Ovary (tissue), 9 donors: Measurements from ENCODE around the gene CAPZB. TPM values are rescaled to one million over a fixed set of nuclear protein-coding genes. Genes with fewer than 3 reads are reported as not detected.

ENCODE experiments used
- DNase-seq, 5 donors: peaks; one replicate each; pipeline ENCODE4 v3.0.0-alpha.2; 2019 to 2020
- H3K27ac ChIP-seq, 2 donors: fragments of 200-600 bp; one replicate each; pipeline versions ENCODE4 v1.5.1 to v1.8.0; 2019 to 2022
- H3K27me3 ChIP-seq: fragments of 200-600 bp; one replicate; pipeline ENCODE4 v1.8.0; 2022
- H3K36me3 ChIP-seq: fragments of 200-600 bp; sonication (generic); one replicate; pipeline ENCODE4 v1.5.1; 2019
- H3K4me1 ChIP-seq: one replicate; pipeline ENCODE4 v1.8.1; 2013; ENCODE audit warnings: mild to moderate bottlenecking, moderate library complexity; ENCODE audit not compliant: insufficient read depth
- H3K4me3 ChIP-seq: fragments of 200-600 bp; sonication (generic); one replicate; pipeline ENCODE4 v1.5.1; 2017
- H3K9me3 ChIP-seq, 2 donors: fragments of 200-600 bp in 1 of 2; sonication (generic) in 1 of 2; one replicate each; pipeline versions ENCODE4 v1.5.1 to v1.8.1; 2013 to 2019; ENCODE audit warnings: mild to moderate bottlenecking in 1 of 2, moderate library complexity in 1 of 2
- EP300 ChIP-seq: sonication (generic); formaldehyde crosslinking; IDR thresholded peaks from one replicate; pipeline ENCODE4 v1.6.1; 2017; ENCODE audit warnings: antibody characterized with exemption
- POLR2A ChIP-seq: fragments of 450-650 bp; IDR thresholded peaks from one replicate; pipeline ENCODE4 v1.6.1; 2017; ENCODE audit warnings: antibody characterized with exemption, mild to moderate bottlenecking, moderate library complexity
- WGBS, 3 donors: extraction: QIAGEN DNeasy Blood & Tissue Kit in 1 of 3; methylation state at CpG; one replicate each; pipeline versions ENCODE4 v1.1.5 to v1.1.7; 2013 to 2017; 5-methylcytosine and 5-hydroxymethylcytosine counted together
- intact Hi-C, 4 donors: fragments of 100-400 bp; cut with DNase I; formaldehyde crosslinking; loops; one replicate each; pipeline versions ENCODE4 v1.11.0 to v1.15.1; 2022 to 2023
- polyA plus RNA-seq, 2 donors: library from polyadenylated mRNA; stranded (reverse); fragments of 200-250 nt in 1 of 2; fragments of 350-450 nt in 1 of 2; fragmentation: Illumina TruSeq in 1 of 2; extraction: RNeasy Lipid Tissue Mini Kit (QIAGEN cat#74804) in 1 of 2; gene quantifications; one replicate each; pipeline ENCODE4 v1.2.3, GENCODE V29; 2013 to 2014
- total RNA-seq, 7 donors: library from RNA; depleted of rRNA in 2 of 7; stranded (reverse); fragments of >200 nt in 2 of 7; fragmentation: NEBNext Ultra II Directional in 3 of 7; extraction: Animal tissue kit (Norgen Biotek cat#: 25700) in 3 of 7; gene quantifications; one replicate each; pipeline versions ENCODE4 v1.1.0 to v1.2.4, GENCODE V29; 2016 to 2023
- TF ChIP-seq, protein P1 (sequence below), 3 donors: fragments of 450-650 bp in 2 of 3; fragments of 200-600 bp in 1 of 3; IDR thresholded peaks; one replicate each; pipeline versions ENCODE4 v1.5.1 to v1.8.0; 2016 to 2022; ENCODE audit warnings: antibody characterized with exemption in 3 of 3, mild to moderate bottlenecking in 1 of 3
- donor health status: DM: no; HTN: no; CAD: no; lungs with moderate emphysema.
- donor health status: DM: no; HTN: no; CAD: no.
- donor health status: Bipolar disorder and iron deficiency.
- donor health status: DM: yes; HTN: yes; CAD: no.
- donor health status: DM: no; HTN: no; CAD: no.
- donor health status: DM: yes; HTN: yes; CAD: no.

CAPZB gene
- total and polyA plus RNA-seq, 9 donors: 85.0 to 391 (median 258) TPM

DNA sequence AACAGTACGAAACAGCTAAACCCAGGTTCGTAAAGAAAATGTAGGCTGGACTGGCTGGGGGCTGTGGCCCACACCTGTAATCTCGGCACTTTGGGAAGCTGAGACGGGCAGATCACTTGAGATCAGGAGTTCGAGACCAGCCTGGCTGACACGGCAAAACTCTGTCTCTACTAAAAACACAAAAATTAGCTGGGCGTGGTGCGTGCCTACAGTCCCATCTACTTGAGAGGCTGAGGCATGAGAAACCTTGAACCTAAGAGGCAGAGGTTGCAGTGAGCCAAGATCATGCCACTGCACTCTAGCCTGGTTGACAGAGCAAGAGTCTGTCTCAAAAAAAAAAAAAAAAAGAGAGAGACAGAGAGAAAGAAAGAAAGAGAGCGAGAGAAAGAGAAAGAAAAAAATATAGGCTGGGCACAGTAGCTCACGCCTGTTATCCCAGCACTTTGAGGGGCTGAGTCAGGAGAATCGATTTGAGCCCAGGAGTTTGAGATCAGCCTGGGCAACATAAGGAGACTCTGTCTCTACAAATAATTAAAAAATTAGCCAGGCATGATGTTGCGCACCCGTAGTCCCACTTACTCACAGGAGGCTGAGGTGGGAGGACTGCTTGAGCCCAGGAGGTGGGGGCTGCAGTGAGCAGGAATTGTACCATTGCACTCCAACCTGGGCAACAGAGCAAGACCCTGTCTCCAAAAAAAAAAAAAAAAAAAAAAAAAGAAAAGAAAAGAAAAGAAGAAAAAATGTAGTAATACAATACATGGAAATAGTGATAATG, 35.7 kb downstream of the CAPZB start:
- WGBS, 3 donors: 69 to 73% (median 71%) methylated on average over 13 of the region's 13 CpGs
- H3K27me3 ChIP-seq: no peaks in the 10 kb centered on the region
- TF ChIP-seq, protein P1, sequence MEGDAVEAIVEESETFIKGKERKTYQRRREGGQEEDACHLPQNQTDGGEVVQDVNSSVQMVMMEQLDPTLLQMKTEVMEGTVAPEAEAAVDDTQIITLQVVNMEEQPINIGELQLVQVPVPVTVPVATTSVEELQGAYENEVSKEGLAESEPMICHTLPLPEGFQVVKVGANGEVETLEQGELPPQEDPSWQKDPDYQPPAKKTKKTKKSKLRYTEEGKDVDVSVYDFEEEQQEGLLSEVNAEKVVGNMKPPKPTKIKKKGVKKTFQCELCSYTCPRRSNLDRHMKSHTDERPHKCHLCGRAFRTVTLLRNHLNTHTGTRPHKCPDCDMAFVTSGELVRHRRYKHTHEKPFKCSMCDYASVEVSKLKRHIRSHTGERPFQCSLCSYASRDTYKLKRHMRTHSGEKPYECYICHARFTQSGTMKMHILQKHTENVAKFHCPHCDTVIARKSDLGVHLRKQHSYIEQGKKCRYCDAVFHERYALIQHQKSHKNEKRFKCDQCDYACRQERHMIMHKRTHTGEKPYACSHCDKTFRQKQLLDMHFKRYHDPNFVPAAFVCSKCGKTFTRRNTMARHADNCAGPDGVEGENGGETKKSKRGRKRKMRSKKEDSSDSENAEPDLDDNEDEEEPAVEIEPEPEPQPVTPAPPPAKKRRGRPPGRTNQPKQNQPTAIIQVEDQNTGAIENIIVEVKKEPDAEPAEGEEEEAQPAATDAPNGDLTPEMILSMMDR (IDR thresholded peaks at IDR 0.05): no peak
- no peak for TF ChIP-seq EP300
- TF ChIP-seq POLR2A: no peak
- H3K36me3 ChIP-seq: no peaks in the 10 kb centered on the region
- H3K9me3 ChIP-seq: no peaks in the 10 kb centered on the region
- peaks cover 60% of the 10 kb centered on the region for H3K4me1 ChIP-seq
- DNase-seq: no peak
- H3K27ac ChIP-seq: peak overlapping the region; percentile 68 to 89
- H3K4me3 ChIP-seq: no peak overlapping the region
- intact Hi-C loops: loop anchor here in 1 of 4 donors (10.0 kb wide), 1 partner anchor 55 kb away; no protein-coding TSS in a partner anchor

DNA sequence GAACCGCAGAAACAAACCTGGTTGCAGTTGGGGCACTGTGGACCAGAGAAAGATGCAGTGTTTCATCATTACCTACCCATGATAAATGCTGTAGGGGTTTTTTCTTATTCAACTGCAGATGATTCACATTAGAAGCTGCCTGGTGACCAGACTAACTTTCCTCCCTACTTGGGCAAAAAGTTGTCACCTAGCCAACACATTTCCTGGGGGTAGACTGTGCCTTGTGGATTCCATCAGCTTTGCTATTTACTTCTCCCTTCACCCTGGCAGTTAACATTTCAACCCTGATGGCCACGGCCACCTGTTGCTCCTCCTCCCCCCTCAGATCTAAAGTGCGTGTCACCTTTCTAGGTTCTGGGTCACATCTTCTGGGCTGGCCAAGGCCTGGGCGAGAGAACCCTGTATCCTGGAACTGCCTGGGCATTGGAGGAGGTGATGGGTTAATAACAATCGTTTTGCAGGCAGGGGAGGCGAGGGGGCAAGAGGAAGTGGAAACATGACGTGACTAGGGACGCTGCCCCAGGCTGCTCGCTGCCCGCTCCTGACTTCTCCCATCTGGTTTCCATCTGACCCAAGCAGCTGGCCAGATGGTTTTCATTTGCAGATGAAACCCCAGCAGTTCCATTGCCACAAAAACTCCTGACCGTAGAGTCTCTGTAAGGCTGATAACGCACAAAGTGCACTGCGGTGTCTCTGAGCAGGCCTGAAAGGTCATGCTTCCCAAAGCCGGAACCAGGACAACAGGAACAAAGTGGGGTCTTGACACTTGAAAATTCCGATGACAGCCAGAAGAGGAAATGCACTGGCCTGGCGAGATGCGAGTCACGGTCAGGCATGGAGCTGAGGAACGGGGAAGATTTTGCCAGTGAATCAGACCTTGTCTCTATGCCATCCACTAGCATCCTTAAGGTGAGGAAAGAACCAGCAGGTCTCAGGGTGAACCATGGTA, 36.6 kb downstream of the CAPZB start:
- TF ChIP-seq, protein P1 (IDR thresholded peaks at IDR 0.05): no peak
- TF ChIP-seq EP300 (no peak), POLR2A (no peak)
- Histone ChIP-seq H3K36me3 (no peaks in the 10 kb centered on the region), H3K4me1 (peaks cover 56% of the 10 kb centered on the region), H3K27me3 (no peaks in the 10 kb centered on the region), H3K4me3 (no peak overlapping the region), H3K27ac (peak overlapping the region; percentile 68 to 89), H3K9me3 (no peaks in the 10 kb centered on the region)
- DNase-seq: peak in 4 of 5 donors; percentile 58 to 71 (median 62)
- 22 to 28% (median 28%) methylated on average over 19 of the region's 19 CpGs for WGBS, 3 donors
- intact Hi-C loops: loop anchor here in 1 of 4 donors (10.0 kb wide), 1 partner anchor 54 kb away; no protein-coding TSS in a partner anchor

DNA sequence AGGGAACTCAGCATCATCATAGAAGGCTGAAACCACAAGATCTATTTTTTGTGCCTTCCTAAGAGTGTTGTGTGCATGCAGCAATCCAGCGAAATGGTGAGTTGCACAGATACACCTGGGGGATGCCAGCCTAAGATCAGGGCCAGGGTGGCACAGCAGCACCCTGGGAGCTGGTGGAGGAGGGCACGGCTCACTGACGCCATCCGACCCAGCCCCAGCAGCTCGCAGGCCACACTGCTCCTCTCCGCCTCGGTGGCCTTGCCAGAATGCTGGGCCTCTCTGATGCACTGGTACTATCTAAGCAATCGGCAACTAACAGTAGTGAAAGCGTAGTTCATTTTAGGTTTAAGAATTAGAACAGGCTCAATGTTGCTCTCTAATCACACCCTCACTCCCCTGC, 37.8 kb downstream of the CAPZB start:
- TF ChIP-seq POLR2A (no peak), EP300 (no peak)
- TF ChIP-seq, protein P1 (IDR thresholded peaks at IDR 0.05): no peak
- intact Hi-C loops: loop anchor here in 1 of 4 donors (10.0 kb wide), 1 partner anchor 53 kb away; no protein-coding TSS in a partner anchor
- Histone ChIP-seq H3K27ac (peak overlapping the region; percentile 47 to 89), H3K27me3 (no peaks in the 10 kb centered on the region), H3K4me1 (peaks cover 57% of the 10 kb centered on the region), H3K4me3 (no peak overlapping the region), H3K9me3 (no peaks in the 10 kb centered on the region), H3K36me3 (no peaks in the 10 kb centered on the region)
- DNase-seq: peak in 1 of 5 donors; percentile 19
- 62 to 71% (median 71%) methylated on average over 9 of the region's 9 CpGs for WGBS, 3 donors
